Fibroblast of the aortic adventitia (primary cell): Measurements from ENCODE around the gene EXOC3L1. TPM values are rescaled to one million over a fixed set of nuclear protein-coding genes. Genes with fewer than 3 reads are reported as not detected.

Source experiments
- DNase-seq: peaks from one replicate; pipeline ENCODE4 v3.0.0-alpha.2; 2010; ENCODE audit warnings: low read depth
- H3K4me3 ChIP-seq: 2 replicates; pipeline ENCODE4 v1.5.1; 2011; ENCODE audit warnings: low read depth, mild to moderate bottlenecking, control low read depth, low read length, moderate library complexity
- total RNA-seq: library from RNA; depleted of rRNA; stranded (reverse); fragments of >200 nt; gene quantifications from 2 replicates; pipeline ENCODE4 v1.2.3, GENCODE V29; 2012; ENCODE audit warnings: low replicate concordance
- TF ChIP-seq, protein P1 (sequence below): IDR thresholded peaks from 2 replicates; pipeline ENCODE4 v1.5.1; 2011; ENCODE audit warnings: mild to moderate bottlenecking, low read length, control low read depth, inconsistent platforms; ENCODE audit not compliant: insufficient read depth

The EXOC3L1 gene
- total RNA-seq, 1 donor, result not detected

GRCh38 chr16:67186550-67186950 lies 3.4 kb downstream of the EXOC3L1 start:
- H3K4me3 ChIP-seq, result no peak overlapping the region
- TF ChIP-seq, protein P1, sequence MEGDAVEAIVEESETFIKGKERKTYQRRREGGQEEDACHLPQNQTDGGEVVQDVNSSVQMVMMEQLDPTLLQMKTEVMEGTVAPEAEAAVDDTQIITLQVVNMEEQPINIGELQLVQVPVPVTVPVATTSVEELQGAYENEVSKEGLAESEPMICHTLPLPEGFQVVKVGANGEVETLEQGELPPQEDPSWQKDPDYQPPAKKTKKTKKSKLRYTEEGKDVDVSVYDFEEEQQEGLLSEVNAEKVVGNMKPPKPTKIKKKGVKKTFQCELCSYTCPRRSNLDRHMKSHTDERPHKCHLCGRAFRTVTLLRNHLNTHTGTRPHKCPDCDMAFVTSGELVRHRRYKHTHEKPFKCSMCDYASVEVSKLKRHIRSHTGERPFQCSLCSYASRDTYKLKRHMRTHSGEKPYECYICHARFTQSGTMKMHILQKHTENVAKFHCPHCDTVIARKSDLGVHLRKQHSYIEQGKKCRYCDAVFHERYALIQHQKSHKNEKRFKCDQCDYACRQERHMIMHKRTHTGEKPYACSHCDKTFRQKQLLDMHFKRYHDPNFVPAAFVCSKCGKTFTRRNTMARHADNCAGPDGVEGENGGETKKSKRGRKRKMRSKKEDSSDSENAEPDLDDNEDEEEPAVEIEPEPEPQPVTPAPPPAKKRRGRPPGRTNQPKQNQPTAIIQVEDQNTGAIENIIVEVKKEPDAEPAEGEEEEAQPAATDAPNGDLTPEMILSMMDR, result no peak
- no peak for DNase-seq

DNA sequence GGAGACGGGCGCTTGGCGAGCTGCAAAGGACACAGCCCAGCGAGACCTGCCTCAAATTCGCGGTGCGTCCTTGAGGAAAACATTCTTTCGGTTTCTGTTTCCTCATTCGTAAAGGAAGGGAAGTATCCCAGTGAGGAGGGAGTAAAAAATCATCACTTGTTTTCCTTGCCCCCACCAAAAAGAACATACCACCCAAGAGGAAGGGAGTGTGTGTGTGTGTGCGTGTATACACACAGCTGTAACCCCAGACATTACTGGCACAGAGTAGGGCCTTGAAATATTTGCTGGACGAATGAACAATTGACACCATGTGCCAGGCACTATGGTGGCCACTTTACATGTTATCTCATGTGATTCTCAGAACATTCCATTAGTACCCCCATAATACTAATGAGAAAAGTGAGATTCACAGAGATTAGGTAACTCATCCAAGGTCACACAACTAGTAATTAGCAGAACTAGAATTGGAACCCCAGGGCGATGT lies 4.2 kb downstream of the EXOC3L1 start:
- no peak for DNase-seq
- peak overlapping the region; percentile 34 for H3K4me3 ChIP-seq
- TF ChIP-seq, protein P1, result no peak

DNA sequence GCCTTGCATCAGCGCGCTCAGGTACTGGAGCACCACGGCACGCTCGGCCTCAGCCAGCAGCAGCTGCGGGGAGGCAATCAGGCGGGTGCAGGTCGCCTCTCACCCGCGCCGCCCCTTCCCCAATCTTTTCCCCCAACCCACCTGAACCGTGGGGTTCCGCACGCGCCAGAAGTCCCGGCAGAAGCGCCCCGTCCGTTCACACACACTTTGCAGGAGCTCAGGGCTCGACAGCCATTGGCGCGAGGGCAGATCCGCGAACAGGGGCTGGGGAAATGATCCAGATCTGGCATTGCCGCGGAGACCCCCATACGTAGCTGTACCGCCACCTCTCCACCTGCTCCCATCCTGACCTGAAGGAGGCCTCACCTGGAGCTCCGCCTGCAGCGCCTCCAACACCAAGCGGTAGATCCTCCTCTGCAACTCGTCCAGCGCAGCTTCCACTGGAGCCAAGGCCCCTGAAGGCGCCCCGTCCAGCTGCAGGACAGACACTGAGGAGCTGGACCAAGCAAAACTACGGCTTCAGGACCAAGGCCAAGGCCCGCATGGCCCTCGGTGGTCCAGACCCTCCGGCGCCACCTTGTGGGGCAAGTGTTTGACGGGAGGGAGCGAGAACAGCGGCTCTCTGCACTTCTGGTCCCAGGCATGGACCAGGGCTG lies 4.8 kb downstream of the EXOC3L1 start:
- H3K4me3 ChIP-seq, result peak overlapping the region; percentile 39
- TF ChIP-seq, protein P1, result peak; percentile 89
- peak; percentile 93 for DNase-seq

DNA sequence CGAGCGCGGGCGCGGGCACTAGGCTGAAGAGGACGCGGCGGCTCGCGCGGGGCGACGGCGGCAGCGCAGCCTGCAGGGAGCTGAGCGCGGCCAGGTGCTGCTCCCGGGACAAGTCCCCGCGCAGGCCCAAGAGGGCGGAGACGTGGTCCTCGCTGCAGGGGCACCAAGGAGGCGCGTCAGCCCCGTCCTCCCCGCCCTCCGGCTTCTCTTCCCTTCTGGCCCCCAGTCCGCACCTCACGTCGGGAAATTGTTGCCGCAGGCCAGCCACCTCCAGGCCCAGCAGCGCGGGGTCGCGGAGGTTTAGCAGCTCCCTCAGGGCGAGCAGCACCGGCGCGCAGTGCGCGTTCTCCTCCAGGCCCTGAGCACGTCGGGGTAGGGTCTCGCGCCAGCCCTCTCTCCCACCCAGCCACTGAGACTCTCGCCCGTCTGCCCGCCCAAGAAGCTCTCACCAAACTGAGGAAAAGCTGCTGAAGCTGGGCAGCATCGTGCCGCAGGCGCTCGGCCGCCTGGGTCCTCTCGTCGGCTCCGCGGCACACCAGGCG lies 5.4 kb downstream of the EXOC3L1 start:
- H3K4me3 ChIP-seq, result peak overlapping the region; percentile 76
- no peak for DNase-seq
- TF ChIP-seq, protein P1, result no peak

DNA sequence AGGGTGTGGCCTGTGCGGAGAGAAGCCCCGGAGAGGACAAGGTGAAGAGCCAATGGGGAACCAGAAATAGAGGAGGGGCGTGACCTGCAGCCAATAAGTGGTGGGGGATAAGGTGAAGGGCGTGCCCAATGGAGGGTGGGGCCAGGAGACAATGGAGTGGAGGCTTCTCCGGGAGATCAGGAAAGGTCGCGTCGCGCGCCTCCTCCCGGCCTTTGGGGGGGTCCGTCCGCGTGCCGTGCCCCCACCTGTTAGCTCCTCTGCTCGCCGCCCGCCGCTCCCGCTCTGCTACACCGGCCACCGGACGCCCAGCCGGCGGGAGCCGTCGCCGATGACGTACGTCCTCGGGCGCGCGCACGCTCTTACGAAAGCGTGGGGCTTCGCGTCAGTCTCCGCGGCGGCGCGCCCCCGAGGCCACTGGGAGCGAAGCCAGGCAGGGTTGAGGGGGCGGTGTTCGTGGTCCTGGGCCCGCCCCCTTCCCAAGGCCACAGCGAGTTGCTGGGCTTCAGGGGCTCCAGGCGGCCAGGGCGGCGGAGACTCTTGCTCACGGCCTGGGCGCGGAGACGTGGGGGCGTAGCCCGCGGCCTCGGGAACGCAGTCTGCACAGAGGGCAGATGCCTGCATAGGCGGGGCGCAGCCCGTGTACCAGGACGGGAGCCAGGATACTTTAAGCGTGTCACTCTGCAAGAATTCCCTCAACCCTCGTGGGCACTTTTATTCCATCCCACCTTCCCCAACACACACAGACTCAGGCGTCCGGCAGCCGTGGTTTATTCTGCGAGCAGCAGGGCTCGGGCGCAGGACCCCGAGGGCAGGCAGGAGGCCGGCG lies 6.1 kb downstream of the EXOC3L1 start, which contains the start of gene MATCAP1:
Gene MATCAP1, minus strand, starts transcription at position 337 of the 826 bp plus-strand sequence. CDS start 3,353 bp downstream, outside the sequence.
- H3K4me3 ChIP-seq, result peak within 1 kb of the TSS; percentile 76
- TF ChIP-seq, protein P1, result no peak
- peak; percentile 98 for DNase-seq

DNA sequence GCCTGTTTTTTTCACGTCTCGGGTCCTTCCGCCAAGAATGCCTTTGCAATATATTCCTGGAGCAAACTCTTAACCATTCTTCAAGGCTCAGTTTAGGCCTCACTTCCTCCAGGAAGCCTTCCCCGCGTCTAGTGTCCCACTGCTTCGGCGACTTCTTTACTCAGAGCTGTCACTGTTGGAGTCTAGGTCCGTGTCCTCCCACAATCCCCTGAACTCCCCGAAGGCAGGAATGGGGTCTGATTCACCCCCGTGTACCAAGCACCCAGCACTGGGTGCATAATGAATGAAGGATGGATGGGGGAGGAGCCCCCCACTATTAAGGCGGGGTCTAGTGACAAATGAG lies 6.7 kb downstream of the EXOC3L1 start:
- peak overlapping the region; percentile 76 for H3K4me3 ChIP-seq
- TF ChIP-seq, protein P1, result no peak
- no peak for DNase-seq
